Breast epithelium (tissue), 4 donors: ENCODE results near the gene CST8. TPM values are rescaled to one million over a fixed set of nuclear protein-coding genes. Genes with fewer than 3 reads are reported as not detected.

Experiments used
- DNase-seq, 2 donors: peaks; one replicate each; pipeline ENCODE4 v3.0.0-alpha.2; 2019; ENCODE audit warnings: low spot score in 2 of 2
- H3K27ac ChIP-seq, 2 donors: fragments of 200-600 bp; sonication (generic) in 1 of 2; one replicate each; pipeline ENCODE4 v1.5.1; 2016 to 2019; ENCODE audit warnings: mild to moderate bottlenecking in 1 of 2
- H3K27me3 ChIP-seq, 2 donors: fragments of 200-600 bp; sonication (generic) in 1 of 2; one replicate each; pipeline versions ENCODE4 v1.5.1 to v1.6.0; 2017 to 2019; ENCODE audit warnings: control low read depth in 1 of 2, mild to moderate bottlenecking in 1 of 2
- H3K36me3 ChIP-seq: fragments of 200-600 bp; one replicate; pipeline ENCODE4 v1.5.1; 2019
- H3K4me1 ChIP-seq, 2 donors: fragments of 200-600 bp; sonication (generic); one replicate each; pipeline ENCODE4 v1.5.1; 2016 to 2019; ENCODE audit warnings: control low read depth in 1 of 2
- H3K4me3 ChIP-seq, 3 donors: fragments of 200-600 bp; sonication (generic); 1 replicate in 2 of 3; 2 replicates in 1 of 3; pipeline ENCODE4 v1.5.1; 2016 to 2019; ENCODE audit warnings: mild to moderate bottlenecking in 3 of 3, moderate library complexity in 2 of 3
- H3K9me3 ChIP-seq, 2 donors: fragments of 200-600 bp; sonication (generic) in 1 of 2; one replicate each; pipeline ENCODE4 v1.5.1; 2016 to 2019; ENCODE audit warnings: control low read depth in 1 of 2
- POLR2A ChIP-seq: fragments of 450-650 bp; IDR thresholded peaks from one replicate; pipeline ENCODE4 v1.6.1; 2016; ENCODE audit warnings: antibody characterized with exemption, mild to moderate bottlenecking, moderate library complexity
- POLR2AphosphoS5 ChIP-seq, 3 donors: sonication (generic); formaldehyde crosslinking; IDR thresholded peaks; one replicate each; pipeline ENCODE4 v1.6.1; 2017; ENCODE audit warnings: antibody characterized with exemption in 3 of 3
- intact Hi-C: fragments of 100-400 bp; cut with DNase I; formaldehyde crosslinking; loops from one replicate; pipeline ENCODE4 v1.15.1; 2023; ENCODE audit warnings: low total_unique reads
- total RNA-seq, 3 donors: library from RNA; depleted of rRNA; stranded (reverse); fragments of >200 nt; gene quantifications; one replicate each; pipeline ENCODE4 v1.1.0, GENCODE V29; 2016
- TF ChIP-seq, protein P1 (sequence below), 3 donors: fragments of 450-650 bp; IDR thresholded peaks; one replicate each; pipeline ENCODE4 v1.5.1; 2016 to 2017; ENCODE audit warnings: antibody characterized with exemption in 3 of 3, mild to moderate bottlenecking in 3 of 3, moderate library complexity in 3 of 3

The CST8 gene
- total RNA-seq, 3 donors from 2014 or later, result not detected

DNA sequence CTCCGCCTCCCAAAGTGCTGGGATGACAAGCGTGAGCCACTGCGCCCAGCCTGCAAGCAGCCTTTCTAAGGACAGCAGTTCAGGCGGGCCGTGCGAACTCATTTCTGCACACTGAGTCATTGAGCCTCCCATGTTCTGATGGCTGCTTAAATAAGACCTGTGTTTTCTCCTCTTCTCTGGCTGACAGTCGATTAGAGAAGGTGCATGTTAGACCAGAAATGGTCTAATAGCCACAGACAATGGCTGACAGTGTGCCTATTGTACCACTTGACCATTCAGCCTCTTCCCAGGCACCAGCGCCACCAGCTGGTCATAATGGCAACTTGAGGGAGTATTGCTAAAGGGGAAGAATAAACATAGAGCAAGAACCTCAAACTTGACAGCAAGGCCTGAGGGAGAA, 44.4 kb upstream of the CST8 start:
- H3K27me3 ChIP-seq, result no peaks in the 10 kb centered on the region
- no peaks in the 10 kb centered on the region for H3K9me3 ChIP-seq
- no peak overlapping the region for H3K27ac ChIP-seq
- TF ChIP-seq POLR2AphosphoS5 (IDR thresholded peaks at IDR 0.05), result no peak
- TF ChIP-seq POLR2A, result no peak
- TF ChIP-seq, protein P1, sequence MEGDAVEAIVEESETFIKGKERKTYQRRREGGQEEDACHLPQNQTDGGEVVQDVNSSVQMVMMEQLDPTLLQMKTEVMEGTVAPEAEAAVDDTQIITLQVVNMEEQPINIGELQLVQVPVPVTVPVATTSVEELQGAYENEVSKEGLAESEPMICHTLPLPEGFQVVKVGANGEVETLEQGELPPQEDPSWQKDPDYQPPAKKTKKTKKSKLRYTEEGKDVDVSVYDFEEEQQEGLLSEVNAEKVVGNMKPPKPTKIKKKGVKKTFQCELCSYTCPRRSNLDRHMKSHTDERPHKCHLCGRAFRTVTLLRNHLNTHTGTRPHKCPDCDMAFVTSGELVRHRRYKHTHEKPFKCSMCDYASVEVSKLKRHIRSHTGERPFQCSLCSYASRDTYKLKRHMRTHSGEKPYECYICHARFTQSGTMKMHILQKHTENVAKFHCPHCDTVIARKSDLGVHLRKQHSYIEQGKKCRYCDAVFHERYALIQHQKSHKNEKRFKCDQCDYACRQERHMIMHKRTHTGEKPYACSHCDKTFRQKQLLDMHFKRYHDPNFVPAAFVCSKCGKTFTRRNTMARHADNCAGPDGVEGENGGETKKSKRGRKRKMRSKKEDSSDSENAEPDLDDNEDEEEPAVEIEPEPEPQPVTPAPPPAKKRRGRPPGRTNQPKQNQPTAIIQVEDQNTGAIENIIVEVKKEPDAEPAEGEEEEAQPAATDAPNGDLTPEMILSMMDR (IDR thresholded peaks at IDR 0.05), result no peak
- intact Hi-C loops, result loop anchor here (2.0 kb wide), 1 partner anchor 42 kb away; no protein-coding TSS in a partner anchor
- H3K4me1 ChIP-seq, result no peaks in the 10 kb centered on the region
- DNase-seq, result no peak
- H3K36me3 ChIP-seq, result no peaks in the 10 kb centered on the region
- no peak overlapping the region for H3K4me3 ChIP-seq

DNA sequence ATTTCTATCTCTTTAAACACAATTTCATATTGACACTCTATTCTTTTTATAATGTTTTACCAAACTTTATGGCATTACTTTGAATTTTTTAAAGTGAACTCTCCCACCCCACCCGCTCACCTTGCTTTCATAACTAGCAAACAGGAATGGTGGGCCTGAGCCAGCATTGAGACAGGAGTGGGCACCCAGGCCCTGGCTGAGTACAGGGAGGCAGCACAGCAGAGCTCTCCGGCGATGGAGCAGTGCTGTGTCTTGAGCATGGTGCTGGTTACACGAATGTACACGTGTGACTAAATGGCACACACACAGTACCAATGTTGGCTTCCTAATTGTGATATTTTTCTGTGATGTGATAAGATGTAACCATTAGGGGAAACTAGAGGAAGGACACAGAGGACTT, 42.8 kb upstream of the CST8 start:
- Histone ChIP-seq H3K4me1 (no peaks in the 10 kb centered on the region), H3K9me3 (no peaks in the 10 kb centered on the region), H3K27ac (no peak overlapping the region), H3K27me3 (no peaks in the 10 kb centered on the region), H3K36me3 (no peaks in the 10 kb centered on the region), H3K4me3 (no peak overlapping the region)
- no peak for DNase-seq
- intact Hi-C loops, result no loop called here
- no peak for TF ChIP-seq POLR2AphosphoS5 (IDR thresholded peaks at IDR 0.05)
- TF ChIP-seq, protein P1 (IDR thresholded peaks at IDR 0.05), result no peak
- no peak for TF ChIP-seq POLR2A

DNA sequence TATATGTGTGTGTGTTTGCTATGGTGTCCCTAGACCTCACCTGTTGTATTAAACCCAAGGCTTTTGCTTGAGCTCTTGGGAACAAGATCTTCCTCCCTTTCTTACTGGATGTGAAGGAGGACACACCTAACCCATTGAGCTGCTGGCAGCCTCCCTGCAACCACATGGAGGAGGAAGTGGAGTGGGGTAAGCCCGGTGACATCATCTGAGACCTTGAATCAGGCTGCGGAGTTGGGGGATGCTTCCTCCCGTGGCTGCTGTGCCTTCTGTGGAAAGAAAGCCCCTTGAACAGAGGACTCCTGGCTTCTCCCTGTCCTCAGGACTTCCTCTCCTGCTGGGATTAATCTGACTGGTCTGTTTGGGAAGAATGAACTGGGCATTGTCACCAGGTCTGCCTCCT, 41.5 kb upstream of the CST8 start:
- H3K9me3 ChIP-seq, result no peaks in the 10 kb centered on the region
- no peak overlapping the region for H3K4me3 ChIP-seq
- intact Hi-C loops, result no loop called here
- no peaks in the 10 kb centered on the region for H3K27me3 ChIP-seq
- H3K36me3 ChIP-seq, result no peaks in the 10 kb centered on the region
- no peak overlapping the region for H3K27ac ChIP-seq
- no peak for TF ChIP-seq POLR2AphosphoS5 (IDR thresholded peaks at IDR 0.05)
- TF ChIP-seq POLR2A, result no peak
- TF ChIP-seq, protein P1 (IDR thresholded peaks at IDR 0.05), result no peak
- no peaks in the 10 kb centered on the region for H3K4me1 ChIP-seq
- no peak for DNase-seq

DNA sequence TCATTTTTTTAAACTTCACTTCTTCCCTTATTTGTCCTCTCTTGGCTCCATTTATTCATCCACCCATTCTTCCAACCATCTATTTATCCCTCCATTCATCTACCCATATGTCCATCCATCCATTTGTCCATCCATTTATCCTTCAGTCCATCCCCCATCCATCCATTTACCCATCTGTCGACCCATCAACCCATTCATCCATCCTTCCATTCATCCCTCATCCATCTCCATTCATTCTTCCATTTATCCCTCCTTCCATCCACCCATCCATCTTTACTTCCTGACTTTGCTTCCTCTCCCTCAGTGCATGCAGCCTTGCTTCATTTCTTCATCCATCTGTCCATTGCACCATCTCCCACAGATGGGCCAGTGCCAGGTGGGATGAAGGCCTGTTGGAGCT, 40.0 kb upstream of the CST8 start:
- intact Hi-C loops, result no loop called here
- DNase-seq, result no peak
- no peaks in the 10 kb centered on the region for H3K9me3 ChIP-seq
- H3K4me1 ChIP-seq, result no peaks in the 10 kb centered on the region
- H3K36me3 ChIP-seq, result no peaks in the 10 kb centered on the region
- H3K4me3 ChIP-seq, result no peak overlapping the region
- H3K27ac ChIP-seq, result no peak overlapping the region
- no peaks in the 10 kb centered on the region for H3K27me3 ChIP-seq
- no peak for TF ChIP-seq POLR2AphosphoS5 (IDR thresholded peaks at IDR 0.05)
- TF ChIP-seq, protein P1 (IDR thresholded peaks at IDR 0.05), result no peak
- TF ChIP-seq POLR2A, result no peak

DNA sequence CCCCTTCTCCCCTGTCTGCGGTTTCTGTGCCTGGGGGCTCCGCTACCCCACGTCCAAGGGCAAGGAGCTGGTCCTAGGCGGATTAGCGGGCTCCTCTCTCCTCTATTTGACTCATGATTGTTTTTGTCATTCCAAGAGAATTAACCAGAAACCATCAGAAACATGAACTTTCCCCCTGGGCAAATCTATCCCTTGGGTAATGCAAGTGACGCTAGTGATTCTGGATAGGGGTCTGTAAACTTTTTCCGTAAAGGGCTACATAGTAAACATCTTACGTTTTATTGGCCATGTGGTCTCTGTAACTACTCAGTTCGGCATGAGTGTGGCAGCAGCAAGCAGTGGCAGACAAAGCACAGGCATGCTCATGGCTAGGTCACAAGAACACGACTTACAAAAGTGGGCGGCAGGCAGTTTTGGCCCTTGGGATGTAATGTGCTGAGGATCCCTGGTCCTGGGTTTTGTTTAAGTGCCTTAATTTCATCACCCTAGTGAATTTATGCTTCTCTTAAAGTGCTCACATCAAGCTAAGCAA, 38.9 kb upstream of the CST8 start:
- no peak overlapping the region for H3K4me3 ChIP-seq
- no peaks in the 10 kb centered on the region for H3K4me1 ChIP-seq
- no peaks in the 10 kb centered on the region for H3K27me3 ChIP-seq
- TF ChIP-seq POLR2A (no peak), POLR2AphosphoS5 (IDR thresholded peaks at IDR 0.05) (no peak)
- TF ChIP-seq, protein P1 (IDR thresholded peaks at IDR 0.05), result no peak
- no peaks in the 10 kb centered on the region for H3K36me3 ChIP-seq
- no peaks in the 10 kb centered on the region for H3K9me3 ChIP-seq
- DNase-seq, result no peak
- no peak overlapping the region for H3K27ac ChIP-seq
- intact Hi-C loops, result no loop called here
